ENCODE results near the gene C20orf96.
"Not testable (repeated sequence)": the region's sequence is repeated elsewhere in the genome, so short reads cannot be mapped to it uniquely, and the experiment has no call there.

The C20orf96 gene

DNA sequence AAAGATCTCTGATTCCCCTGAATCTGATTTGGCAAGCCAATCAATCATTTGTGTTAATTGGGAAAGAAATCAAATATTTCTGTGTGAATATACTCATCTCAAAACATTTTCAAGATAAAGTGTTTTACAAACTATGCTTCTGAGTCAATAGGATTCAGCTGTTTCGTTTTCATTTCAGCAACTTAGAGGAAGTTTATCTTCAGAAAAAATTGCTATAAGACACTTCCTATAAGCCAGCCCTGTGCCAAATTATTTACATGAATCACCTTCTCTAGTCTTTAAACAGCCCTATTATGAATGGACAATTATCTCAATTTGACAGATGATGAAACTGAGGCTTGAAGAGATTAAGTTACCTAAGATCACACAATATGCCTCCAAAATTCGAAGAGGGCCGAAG, 52.6 kb downstream of the C20orf96 start:
- peak; percentile 19 for DNase-seq (ENCODE audit: low spot score)
- TF ChIP-seq, protein P1, sequence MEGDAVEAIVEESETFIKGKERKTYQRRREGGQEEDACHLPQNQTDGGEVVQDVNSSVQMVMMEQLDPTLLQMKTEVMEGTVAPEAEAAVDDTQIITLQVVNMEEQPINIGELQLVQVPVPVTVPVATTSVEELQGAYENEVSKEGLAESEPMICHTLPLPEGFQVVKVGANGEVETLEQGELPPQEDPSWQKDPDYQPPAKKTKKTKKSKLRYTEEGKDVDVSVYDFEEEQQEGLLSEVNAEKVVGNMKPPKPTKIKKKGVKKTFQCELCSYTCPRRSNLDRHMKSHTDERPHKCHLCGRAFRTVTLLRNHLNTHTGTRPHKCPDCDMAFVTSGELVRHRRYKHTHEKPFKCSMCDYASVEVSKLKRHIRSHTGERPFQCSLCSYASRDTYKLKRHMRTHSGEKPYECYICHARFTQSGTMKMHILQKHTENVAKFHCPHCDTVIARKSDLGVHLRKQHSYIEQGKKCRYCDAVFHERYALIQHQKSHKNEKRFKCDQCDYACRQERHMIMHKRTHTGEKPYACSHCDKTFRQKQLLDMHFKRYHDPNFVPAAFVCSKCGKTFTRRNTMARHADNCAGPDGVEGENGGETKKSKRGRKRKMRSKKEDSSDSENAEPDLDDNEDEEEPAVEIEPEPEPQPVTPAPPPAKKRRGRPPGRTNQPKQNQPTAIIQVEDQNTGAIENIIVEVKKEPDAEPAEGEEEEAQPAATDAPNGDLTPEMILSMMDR (IDR thresholded peaks at IDR 0.05; ENCODE audit: extremely low read depth, missing control alignments) = no peak

DNA sequence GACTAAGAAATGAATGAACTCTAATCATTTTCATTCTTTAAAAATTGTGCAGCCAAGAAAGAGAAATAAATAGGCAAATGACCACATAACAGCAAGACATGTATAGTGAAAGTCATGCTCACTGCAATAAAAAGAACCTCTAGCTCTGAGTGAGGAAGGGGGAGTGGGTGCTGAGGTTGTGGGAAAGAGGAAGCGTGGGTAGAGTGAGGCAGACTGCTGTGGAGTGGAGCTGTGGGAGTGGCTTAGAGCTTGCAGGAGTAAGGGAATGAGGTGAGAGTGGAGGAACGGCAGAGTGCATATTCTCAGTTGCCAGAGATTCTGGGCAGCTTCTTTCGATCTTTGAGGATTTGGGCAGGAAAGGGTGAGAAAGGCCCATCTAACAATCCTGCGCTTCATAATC, 53.1 kb downstream of the C20orf96 start:
- TF ChIP-seq, protein P1 (IDR thresholded peaks at IDR 0.05; ENCODE audit: extremely low read depth, missing control alignments) = no peak
- DNase-seq (ENCODE audit: low spot score) = peak; percentile 33

DNA sequence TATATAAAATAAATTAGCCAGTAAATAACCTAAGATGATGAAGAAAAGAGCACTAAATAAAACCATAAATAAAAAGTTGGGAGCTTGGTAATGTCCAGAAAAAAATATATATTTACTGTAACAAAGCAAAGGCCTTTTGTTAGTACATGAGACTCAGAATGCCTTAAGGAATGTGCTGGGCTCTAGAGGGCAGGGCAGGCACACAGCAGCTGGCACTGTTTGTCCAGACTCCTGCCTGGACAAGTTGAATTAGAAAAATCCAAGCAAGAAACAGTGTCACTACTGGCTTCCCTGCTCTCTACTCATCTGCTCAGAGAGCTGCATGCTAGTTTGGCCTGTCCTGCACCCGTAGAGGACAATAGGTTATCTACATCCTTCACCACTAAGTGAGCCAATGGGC, 54.7 kb downstream of the C20orf96 start:
- DNase-seq (ENCODE audit: low spot score) = no peak
- TF ChIP-seq, protein P1 (IDR thresholded peaks at IDR 0.05; ENCODE audit: extremely low read depth, missing control alignments) = no peak

DNA sequence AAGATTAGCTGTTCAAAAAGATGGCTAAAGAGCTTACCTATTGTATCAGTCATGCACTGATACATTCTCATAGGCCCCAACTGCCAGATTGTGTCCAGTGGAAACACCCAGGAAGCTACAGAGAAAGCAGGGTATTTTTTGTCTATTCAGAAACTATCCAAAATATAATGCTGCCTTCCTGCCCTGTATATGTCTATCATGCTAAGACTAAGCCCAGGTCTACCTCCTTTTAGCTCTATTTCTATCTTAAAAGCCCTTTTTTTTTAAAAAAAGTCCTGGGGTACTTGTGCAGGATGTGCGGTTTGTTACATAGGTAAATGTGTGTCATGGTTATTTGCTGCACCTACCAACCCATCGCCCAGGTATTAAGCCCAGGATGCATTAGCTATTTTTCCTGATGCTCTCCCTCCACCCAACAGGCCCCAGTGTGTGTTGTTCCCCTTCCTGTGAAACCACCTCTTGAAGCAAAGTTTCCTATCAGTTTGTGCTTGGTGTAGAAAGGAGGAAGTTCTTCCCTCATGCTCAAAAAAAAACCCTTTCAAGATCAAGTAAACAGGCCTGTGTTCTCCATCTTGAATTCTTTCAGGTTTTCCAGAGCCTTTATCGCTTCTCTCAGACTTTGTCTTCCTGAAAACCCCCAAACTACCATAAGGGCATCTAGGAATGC, 63.0 kb downstream of the C20orf96 start:
- TF ChIP-seq, protein P1 (IDR thresholded peaks at IDR 0.05; ENCODE audit: extremely low read depth, missing control alignments) = no peak
- no peak for DNase-seq (ENCODE audit: low spot score)

- DNase-seq (ENCODE audit: low spot score) = no peak
- TF ChIP-seq, protein P1 (IDR thresholded peaks at IDR 0.05; ENCODE audit: extremely low read depth, missing control alignments) = no peak
These were observed 63.6 kb downstream of the C20orf96 start, which contains the start of gene DEFB129 for GRCh38 chr20:226958-227357. Gene DEFB129 (plus strand): TSS chr20:227258. CDS start chr20:227289, 31 bp downstream.

- DNase-seq (ENCODE audit: low spot score) = not testable (repeated sequence)
These were observed 64.7 kb downstream of the C20orf96 start for GRCh38 chr20:225879-226278.

GRCh38 chr20:221258-221830, 69.2 kb downstream of the C20orf96 start:
- DNase-seq (ENCODE audit: low spot score) = no peak
- TF ChIP-seq, protein P1 (IDR thresholded peaks at IDR 0.05; ENCODE audit: extremely low read depth, missing control alignments) = no peak
